ENCODE data around the gene ZNF710. TPM values are rescaled to one million over a fixed set of nuclear protein-coding genes. Genes with fewer than 3 reads are reported as not detected.

ZNF710 gene
- total RNA-seq, 1 donor from 2014 or later, result 26.8 TPM

- Histone ChIP-seq H3K4me3 (ENCODE audit: low read depth, low read length) (no peak overlapping the region), H3K27me3 (ENCODE audit: control insufficient read depth, insufficient read depth, low read length) (no peaks in the 10 kb centered on the region), H3K36me3 (ENCODE audit: control insufficient read depth, insufficient read depth, low read length) (peaks cover 1% of the 10 kb centered on the region)
- DNase-seq (ENCODE audit: low read depth), result no peak
- TF ChIP-seq CTCF (IDR thresholded peaks at IDR 0.05; ENCODE audit: insufficient read depth, low read length, poor library complexity, severe bottlenecking), result no peak
Observed at GRCh38 chr15:90056529-90056928, 55.4 kb downstream of the ZNF710 start.

- TF ChIP-seq CTCF (IDR thresholded peaks at IDR 0.05; ENCODE audit: insufficient read depth, low read length, poor library complexity, severe bottlenecking), result no peak
- no peaks in the 10 kb centered on the region for H3K27me3 ChIP-seq (ENCODE audit: control insufficient read depth, insufficient read depth, low read length)
- no peak overlapping the region for H3K4me3 ChIP-seq (ENCODE audit: low read depth, low read length)
- H3K36me3 ChIP-seq (ENCODE audit: control insufficient read depth, insufficient read depth, low read length), result no peaks in the 10 kb centered on the region
- no peak for DNase-seq (ENCODE audit: low read depth)
Observed at GRCh38 chr15:90058308-90058707, 57.2 kb downstream of the ZNF710 start.

DNA sequence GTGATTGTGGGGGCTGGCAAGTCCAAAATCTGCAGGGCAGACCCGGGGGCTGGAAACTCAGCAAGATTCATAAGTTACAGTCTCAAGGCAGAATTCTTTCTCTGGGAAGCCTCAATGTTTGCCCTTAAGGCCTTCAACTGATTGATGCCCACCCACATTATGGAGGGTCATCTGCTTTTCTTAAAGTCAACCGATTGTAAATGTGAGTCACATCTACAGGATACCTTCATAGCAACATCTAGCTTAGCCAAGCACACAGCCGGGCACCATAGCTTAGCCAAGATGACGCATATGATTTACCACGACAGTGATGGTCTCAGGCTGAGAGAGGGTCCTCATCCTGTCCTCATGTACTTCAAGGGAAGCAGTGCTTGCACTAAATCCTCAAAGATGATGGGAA, 57.7 kb downstream of the ZNF710 start:
- DNase-seq (ENCODE audit: low read depth), result no peak
- no peak overlapping the region for H3K4me3 ChIP-seq (ENCODE audit: low read depth, low read length)
- TF ChIP-seq CTCF (IDR thresholded peaks at IDR 0.05; ENCODE audit: insufficient read depth, low read length, poor library complexity, severe bottlenecking), result no peak
- H3K27me3 ChIP-seq (ENCODE audit: control insufficient read depth, insufficient read depth, low read length), result no peaks in the 10 kb centered on the region
- H3K36me3 ChIP-seq (ENCODE audit: control insufficient read depth, insufficient read depth, low read length), result no peaks in the 10 kb centered on the region

GRCh38 chr15:90059208-90059985, 58.3 kb downstream of the ZNF710 start:
- no peaks in the 10 kb centered on the region for H3K27me3 ChIP-seq (ENCODE audit: control insufficient read depth, insufficient read depth, low read length)
- no peak for TF ChIP-seq CTCF (IDR thresholded peaks at IDR 0.05; ENCODE audit: insufficient read depth, low read length, poor library complexity, severe bottlenecking)
- H3K36me3 ChIP-seq (ENCODE audit: control insufficient read depth, insufficient read depth, low read length), result no peaks in the 10 kb centered on the region
- DNase-seq (ENCODE audit: low read depth), result no peak
- no peak overlapping the region for H3K4me3 ChIP-seq (ENCODE audit: low read depth, low read length)

DNA sequence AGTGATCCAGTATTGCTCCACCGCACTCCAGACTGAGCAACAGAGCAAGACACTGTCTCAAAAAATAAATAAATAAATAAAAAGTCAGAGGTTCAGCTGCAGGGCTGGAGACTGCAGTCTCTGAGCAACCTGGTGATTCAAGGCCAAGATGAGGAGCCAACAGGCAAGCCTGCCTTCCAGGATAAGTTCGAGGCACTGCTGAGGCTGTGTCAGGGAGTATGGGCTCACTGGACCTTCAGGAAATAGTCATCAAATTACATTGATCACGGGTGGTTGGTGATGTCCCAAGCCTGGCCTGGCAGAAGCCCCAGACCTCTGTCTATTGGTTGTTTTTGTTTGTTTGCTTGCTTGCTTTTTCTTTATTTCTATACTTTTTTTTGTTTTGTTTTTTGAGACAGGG, 59.7 kb downstream of the ZNF710 start:
- no peak overlapping the region for H3K4me3 ChIP-seq (ENCODE audit: low read depth, low read length)
- no peak for DNase-seq (ENCODE audit: low read depth)
- no peaks in the 10 kb centered on the region for H3K27me3 ChIP-seq (ENCODE audit: control insufficient read depth, insufficient read depth, low read length)
- no peaks in the 10 kb centered on the region for H3K36me3 ChIP-seq (ENCODE audit: control insufficient read depth, insufficient read depth, low read length)
- no peak for TF ChIP-seq CTCF (IDR thresholded peaks at IDR 0.05; ENCODE audit: insufficient read depth, low read length, poor library complexity, severe bottlenecking)

DNA sequence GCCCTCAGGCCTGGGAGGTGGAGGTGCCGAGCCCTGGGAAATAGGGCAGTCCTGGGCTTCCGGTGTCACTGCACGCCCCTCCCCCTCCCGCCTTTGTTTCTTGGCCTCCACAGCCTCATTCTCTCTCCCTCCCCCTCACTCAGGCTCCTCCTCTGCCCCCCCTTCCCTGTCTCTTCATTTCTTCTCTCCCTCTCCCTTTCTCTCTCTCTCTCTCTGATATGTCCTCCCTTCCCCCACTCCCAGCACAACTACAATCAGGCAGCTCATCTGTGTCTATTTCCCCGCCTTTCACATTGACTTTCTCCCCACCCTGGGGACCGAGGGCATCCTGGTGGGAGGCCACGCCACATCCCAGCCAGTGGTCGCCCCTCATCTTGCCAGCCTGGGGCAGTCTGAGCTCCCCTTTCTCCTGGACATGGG, 60.9 kb downstream of the ZNF710 start:
- DNase-seq (ENCODE audit: low read depth), result no peak
- no peak overlapping the region for H3K4me3 ChIP-seq (ENCODE audit: low read depth, low read length)
- TF ChIP-seq CTCF (IDR thresholded peaks at IDR 0.05; ENCODE audit: insufficient read depth, low read length, poor library complexity, severe bottlenecking), result no peak
- H3K36me3 ChIP-seq (ENCODE audit: control insufficient read depth, insufficient read depth, low read length), result no peaks in the 10 kb centered on the region
- no peaks in the 10 kb centered on the region for H3K27me3 ChIP-seq (ENCODE audit: control insufficient read depth, insufficient read depth, low read length)
